HG02840 (cell line): ENCODE results near the gene TM4SF20.
"Not testable (repeated sequence)": the region's sequence is repeated elsewhere in the genome, so short reads cannot be mapped to it uniquely, and the experiment has no call there.

Experiments
- ATAC-seq: cut with Tn5 transposase; IDR thresholded peaks from one replicate; pipeline ENCODE4 v1.9.1; 2021; ENCODE audit warnings: mild to moderate bottlenecking, moderate library complexity, moderate number of reproducible peaks; ENCODE audit not compliant: unreplicated experiment, low FRiP score

TM4SF20 gene

GRCh38 chr2:227370092-227370491, 9.0 kb downstream of the TM4SF20 start:
- no peak for ATAC-seq

- ATAC-seq = no peak
These were observed 10.5 kb downstream of the TM4SF20 start for GRCh38 chr2:227368574-227368973.

- no peak for ATAC-seq
These were observed 11.7 kb downstream of the TM4SF20 start for GRCh38 chr2:227367427-227367795.

- no peak for ATAC-seq
These were observed 12.2 kb downstream of the TM4SF20 start for GRCh38 chr2:227366769-227367426.

- ATAC-seq = no peak
These were observed 13.3 kb downstream of the TM4SF20 start for GRCh38 chr2:227365833-227366232.

GRCh38 chr2:227364585-227365263, 14.4 kb downstream of the TM4SF20 start:
- not testable (repeated sequence) for ATAC-seq

- ATAC-seq = no peak
These were observed 15.3 kb downstream of the TM4SF20 start for GRCh38 chr2:227363756-227364155.

GRCh38 chr2:227360351-227360750, 18.8 kb downstream of the TM4SF20 start:
- ATAC-seq = no peak

GRCh38 chr2:227351639-227352038, 27.5 kb downstream of the TM4SF20 start:
- no peak for ATAC-seq

GRCh38 chr2:227349989-227350612, 29.0 kb downstream of the TM4SF20 start:
- no peak for ATAC-seq

- no peak for ATAC-seq
These were observed 30.8 kb downstream of the TM4SF20 start for GRCh38 chr2:227348324-227348723.

- no peak for ATAC-seq
These were observed 32.0 kb downstream of the TM4SF20 start for GRCh38 chr2:227347117-227347516.

- no peak for ATAC-seq
These were observed 34.9 kb downstream of the TM4SF20 start for GRCh38 chr2:227344231-227344630.

GRCh38 chr2:227341553-227341952, 37.6 kb downstream of the TM4SF20 start:
- no peak for ATAC-seq

GRCh38 chr2:227340106-227340505, 39.0 kb downstream of the TM4SF20 start:
- no peak for ATAC-seq

GRCh38 chr2:227339098-227339599, 40.0 kb downstream of the TM4SF20 start:
- ATAC-seq = no peak

GRCh38 chr2:227337442-227337841, 41.7 kb downstream of the TM4SF20 start:
- no peak for ATAC-seq

GRCh38 chr2:227335713-227336112, 43.4 kb downstream of the TM4SF20 start:
- no peak for ATAC-seq

GRCh38 chr2:227326783-227327182, 52.3 kb downstream of the TM4SF20 start:
- no peak for ATAC-seq

GRCh38 chr2:227325839-227326195, 53.3 kb downstream of the TM4SF20 start:
- ATAC-seq = no peak

- ATAC-seq = peak; percentile 98
These were observed 53.9 kb downstream of the TM4SF20 start, which contains the start of gene MFF for GRCh38 chr2:227324995-227325838. Gene MFF, plus strand, starts transcription at chr2:227325251. Its CDS starts 5,415 bp downstream, at chr2:227330666.
